Kidney (tissue), 14 donors: ENCODE measurements around the gene CEP131. TPM values are rescaled to one million over a fixed set of nuclear protein-coding genes. Genes with fewer than 3 reads are reported as not detected.

Experiments
- DNase-seq, 5 donors: peaks; one replicate each; pipeline ENCODE4 v3.0.0-alpha.2; 2013 to 2020
- FAIRE-seq: peaks from 2 replicates; lab custom pipeline; 2012; peaks lifted over from hg19 to GRCh38; lab: Jason Lieb, UNC
- H3K27ac ChIP-seq, 2 donors: one replicate each; pipeline ENCODE4 v1.7.0; 2013; ENCODE audit warnings: low read depth in 2 of 2, low read length in 2 of 2, inconsistent platforms in 1 of 2
- H3K27me3 ChIP-seq: one replicate; pipeline ENCODE4 v1.7.1; 2013; ENCODE audit warnings: low read length, inconsistent platforms; ENCODE audit not compliant: control insufficient read depth, insufficient read depth
- H3K36me3 ChIP-seq, 3 donors: one replicate each; pipeline versions ENCODE4 v1.7.0 to v1.7.1; 2013; ENCODE audit warnings: low read length in 3 of 3, control low read depth in 1 of 3, inconsistent platforms in 1 of 3; ENCODE audit not compliant: insufficient read depth in 3 of 3, control insufficient read depth in 2 of 3
- H3K4me1 ChIP-seq, 3 donors: one replicate each; pipeline versions ENCODE4 v1.7.0 to v1.7.1; 2013; ENCODE audit warnings: low read length in 3 of 3, inconsistent platforms in 1 of 3, low read depth in 1 of 3; ENCODE audit not compliant: control insufficient read depth in 2 of 3, insufficient read depth in 2 of 3
- H3K4me3 ChIP-seq, 3 donors: one replicate each; pipeline versions ENCODE4 v1.7.0 to v1.8.1; 2013; ENCODE audit warnings: low read length in 3 of 3, control low read depth in 1 of 3, inconsistent platforms in 1 of 3
- H3K9ac ChIP-seq, 3 donors: one replicate each; pipeline versions ENCODE4 v1.7.0 to v1.7.1; 2013; ENCODE audit warnings: low read length in 3 of 3, control low read depth in 1 of 3, inconsistent platforms in 1 of 3
- H3K9me3 ChIP-seq, 3 donors: one replicate each; pipeline versions ENCODE4 v1.7.0 to v1.7.1; 2013; ENCODE audit warnings: low read length in 3 of 3, control low read depth in 1 of 3, inconsistent platforms in 1 of 3; ENCODE audit not compliant: control insufficient read depth in 2 of 3, insufficient read depth in 1 of 3
- intact Hi-C: fragments of 100-400 bp; cut with DNase I; formaldehyde crosslinking; loops from one replicate; pipeline ENCODE4 v1.11.1; 2022
- polyA plus RNA-seq: library from polyadenylated mRNA; stranded (reverse); fragments of 350-450 nt; fragmentation: Illumina TruSeq; extraction: RNeasy Lipid Tissue Mini Kit (QIAGEN cat#74804); gene quantifications from one replicate; pipeline ENCODE4 v1.2.3, GENCODE V29; 2014; ENCODE audit warnings: low read depth, low replicate concordance; ENCODE audit not compliant: insufficient read depth
- total RNA-seq: library from RNA; stranded (reverse); fragmentation: NEBNext Ultra II Directional; extraction: Animal tissue kit (Norgen Biotek cat#: 25700); gene quantifications from one replicate; pipeline ENCODE4 v1.2.1, GENCODE V29; 2021
- TF ChIP-seq, protein P1 (sequence below): IDR thresholded peaks from 3 replicates; pipeline ENCODE4 v1.5.1; 2012; ENCODE audit warnings: mild to moderate bottlenecking, moderate library complexity, borderline replicate concordance; ENCODE audit not compliant: insufficient read depth; ENCODE audit errors: extremely low read depth
- donor health status: control.
- donor health status: control.
- donor health status: control.
- donor health status: control.
- donor health status: control.
- donor health status: DM: yes; HTN: yes; CAD: no.
- donor health status: Normal renal cell carcinoma (clear cell type).

The CEP131 gene
- total and polyA plus RNA-seq, 2 donors from 2014 or later, result 6.9 to 7.5 TPM

- H3K27me3 ChIP-seq, result no peaks in the 10 kb centered on the region
- peaks cover 0 to 9% (median 2%) of the 10 kb centered on the region in 3 donors for H3K4me1 ChIP-seq
- no peak for DNase-seq
- no peak overlapping the region for H3K27ac ChIP-seq
- intact Hi-C loops, result no loop called here
- no peak overlapping the region for H3K9ac ChIP-seq
- no peak for FAIRE-seq
- H3K36me3 ChIP-seq, result peaks cover 0 to 37% (median 10%) of the 10 kb centered on the region in 3 donors
- H3K9me3 ChIP-seq, result no peaks in the 10 kb centered on the region
- H3K4me3 ChIP-seq, result no peak overlapping the region
- TF ChIP-seq, protein P1, sequence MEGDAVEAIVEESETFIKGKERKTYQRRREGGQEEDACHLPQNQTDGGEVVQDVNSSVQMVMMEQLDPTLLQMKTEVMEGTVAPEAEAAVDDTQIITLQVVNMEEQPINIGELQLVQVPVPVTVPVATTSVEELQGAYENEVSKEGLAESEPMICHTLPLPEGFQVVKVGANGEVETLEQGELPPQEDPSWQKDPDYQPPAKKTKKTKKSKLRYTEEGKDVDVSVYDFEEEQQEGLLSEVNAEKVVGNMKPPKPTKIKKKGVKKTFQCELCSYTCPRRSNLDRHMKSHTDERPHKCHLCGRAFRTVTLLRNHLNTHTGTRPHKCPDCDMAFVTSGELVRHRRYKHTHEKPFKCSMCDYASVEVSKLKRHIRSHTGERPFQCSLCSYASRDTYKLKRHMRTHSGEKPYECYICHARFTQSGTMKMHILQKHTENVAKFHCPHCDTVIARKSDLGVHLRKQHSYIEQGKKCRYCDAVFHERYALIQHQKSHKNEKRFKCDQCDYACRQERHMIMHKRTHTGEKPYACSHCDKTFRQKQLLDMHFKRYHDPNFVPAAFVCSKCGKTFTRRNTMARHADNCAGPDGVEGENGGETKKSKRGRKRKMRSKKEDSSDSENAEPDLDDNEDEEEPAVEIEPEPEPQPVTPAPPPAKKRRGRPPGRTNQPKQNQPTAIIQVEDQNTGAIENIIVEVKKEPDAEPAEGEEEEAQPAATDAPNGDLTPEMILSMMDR, result no peak
Observed at GRCh38 chr17:81260641-81261040, 37.9 kb upstream of the CEP131 start.

- FAIRE-seq (no peak), DNase-seq (no peak)
- Histone ChIP-seq H3K4me3 (no peak overlapping the region), H3K27ac (no peak overlapping the region), H3K4me1 (peaks cover 0 to 9% (median 6%) of the 10 kb centered on the region in 3 donors), H3K36me3 (peaks cover 0 to 37% (median 10%) of the 10 kb centered on the region in 3 donors), H3K9me3 (no peaks in the 10 kb centered on the region), H3K27me3 (no peaks in the 10 kb centered on the region), H3K9ac (no peak overlapping the region)
- intact Hi-C loops, result no loop called here
- TF ChIP-seq, protein P1, result no peak
Observed at GRCh38 chr17:81260171-81260570, 37.4 kb upstream of the CEP131 start.

- peaks cover 0 to 33% (median 10%) of the 10 kb centered on the region in 3 donors for H3K36me3 ChIP-seq
- H3K27me3 ChIP-seq, result no peaks in the 10 kb centered on the region
- TF ChIP-seq, protein P1, result no peak
- intact Hi-C loops, result loop anchor here (10.0 kb wide), 1 partner anchor 226 kb away; no protein-coding TSS in a partner anchor
- no peak overlapping the region for H3K4me3 ChIP-seq
- no peak overlapping the region for H3K9ac ChIP-seq
- H3K9me3 ChIP-seq, result no peaks in the 10 kb centered on the region
- peaks cover 0 to 12% (median 9%) of the 10 kb centered on the region in 3 donors for H3K4me1 ChIP-seq
- DNase-seq (no peak), FAIRE-seq (no peak)
- H3K27ac ChIP-seq, result no peak overlapping the region
Observed at GRCh38 chr17:81259058-81259605, 36.4 kb upstream of the CEP131 start.
